ENCODE measurements around the gene FHDC1. TPM values are rescaled to one million over a fixed set of nuclear protein-coding genes. Genes with fewer than 3 reads are reported as not detected.

The FHDC1 gene
- total RNA-seq, 1 experiment from 2014 or later: 19.9 TPM

- Histone ChIP-seq H3K23ac (ENCODE audit: insufficient read length, low read depth, low read length) (no peak overlapping the region), H2AK5ac (ENCODE audit: insufficient read length, low read length) (no peak overlapping the region), H3K18ac (ENCODE audit: insufficient read length, low read depth, low read length) (no peak overlapping the region), H3K4me2 (ENCODE audit: insufficient read depth, insufficient read length, low read length) (no peak overlapping the region), H3K4me1 (ENCODE audit: insufficient read depth, low read length) (peaks cover 10% of the 10 kb centered on the region; the same call in 1 of the 2 replicates), H3K9me3 (ENCODE audit: control insufficient read depth, low read depth, low read length) (no peaks in the 10 kb centered on the region), H4K5ac (ENCODE audit: insufficient read length, low read depth, low read length) (no peak overlapping the region), H2BK5ac (ENCODE audit: insufficient read length, low read length) (no peak overlapping the region), H3K56ac (ENCODE audit: insufficient read length, low read depth, low read length) (no peak overlapping the region), H2BK12ac (ENCODE audit: insufficient read length, low read depth, low read length) (no peak overlapping the region), H3K14ac (ENCODE audit: insufficient read depth, low read length) (no peak overlapping the region), H2BK20ac (ENCODE audit: low read depth, low read length, poor library complexity, severe bottlenecking) (no peak overlapping the region), H4K8ac (replicated peaks; ENCODE audit: insufficient read length, low read depth, low read length) (no peak overlapping the region), H3K4ac (ENCODE audit: low read depth, low read length) (no peak overlapping the region), H4K91ac (ENCODE audit: insufficient read length, low read depth, low read length) (no peak overlapping the region), H4K20me1 (ENCODE audit: control insufficient read depth, insufficient read depth, insufficient read length) (no peaks in the 10 kb centered on the region), H3K27me3 (ENCODE audit: insufficient read depth, low read length) (no peaks in the 10 kb centered on the region; the same call in 1 of the 2 replicates), H2AFZ (ENCODE audit: low read length) (no peak overlapping the region), H2BK15ac (ENCODE audit: low read depth, low read length) (no peak overlapping the region), H3K9ac (ENCODE audit: extremely low read depth, insufficient read length, low read length) (no peak overlapping the region), H3T11ph (ENCODE audit: low read length) (no peak overlapping the region), H2BK120ac (ENCODE audit: low read depth, low read length, poor library complexity, severe bottlenecking) (no peak overlapping the region), H3K27ac (ENCODE audit: insufficient read length, low read depth, low read length) (no peak overlapping the region), H3K23me2 (ENCODE audit: insufficient read length, low read depth, low read length, poor library complexity, severe bottlenecking) (no peaks in the 10 kb centered on the region), H3K79me1 (ENCODE audit: insufficient read depth, low read depth, low read length, poor library complexity, severe bottlenecking) (no peaks in the 10 kb centered on the region), H3K79me2 (ENCODE audit: insufficient read depth, low read length) (no peaks in the 10 kb centered on the region)
- DNase-seq: no peak
- Mint-ChIP-seq H3K27me3 (ENCODE audit: low read depth) (peaks cover 20% of the 10 kb centered on the region), H3K9me3 (no peaks in the 10 kb centered on the region), H3K4me1 (peaks cover 60 to 74% of the 10 kb centered on the region in 2 experiments), H3K36me3 (ENCODE audit: insufficient read depth in 1 of 3, low read depth in 3 of 3) (no peaks in the 10 kb centered on the region; a peak in 1 of 7 replicates), H3K4me3 (no peak overlapping the region; a peak in 1 of 5 replicates), H3K27ac (peak overlapping the region in 2 of 3 experiments; percentile 52 to 83; a peak in 3 of 7 replicates)
- no peak for TF ChIP-seq CTCF (conservative IDR thresholded peaks at IDR 0.05)
- no CpG with 5 or more reads among the region's 5 CpGs for WGBS (ENCODE audit: extremely low coverage, insufficient read length, low lambda C conversion rate)
Measured at GRCh38 chr4:153001626-153002025, 65.5 kb downstream of the FHDC1 start.

All from H9 (cell line).